Stomach smooth muscle (tissue), 2 donors: ENCODE data around the gene LTB4R2.

ENCODE experiments used
- H3K27ac ChIP-seq: one replicate; pipeline ENCODE4 v1.7.0; 2013; ENCODE audit warnings: mild to moderate bottlenecking, low read length, inconsistent platforms
- H3K27me3 ChIP-seq, 2 donors: one replicate each; pipeline ENCODE4 v1.7.0; 2013; ENCODE audit warnings: low read length in 2 of 2; ENCODE audit not compliant: insufficient read depth in 2 of 2, control insufficient read depth in 1 of 2
- H3K36me3 ChIP-seq, 2 donors: one replicate each; pipeline ENCODE4 v1.7.0; 2013; ENCODE audit warnings: low read length in 2 of 2; ENCODE audit not compliant: control insufficient read depth in 2 of 2, insufficient read depth in 2 of 2
- H3K4me1 ChIP-seq: one replicate; pipeline ENCODE4 v1.7.0; 2013; ENCODE audit warnings: low read length; ENCODE audit not compliant: control insufficient read depth, insufficient read depth
- H3K4me3 ChIP-seq, 2 donors: one replicate each; pipeline ENCODE4 v1.7.0; 2013; ENCODE audit warnings: low read length in 2 of 2
- H3K9ac ChIP-seq, 2 donors: one replicate each; pipeline ENCODE4 v1.7.0; 2013; ENCODE audit warnings: low read length in 2 of 2, mild to moderate bottlenecking in 1 of 2
- H3K9me3 ChIP-seq, 2 donors: one replicate each; pipeline ENCODE4 v1.7.0; 2013; ENCODE audit warnings: low read length in 2 of 2; ENCODE audit not compliant: control insufficient read depth in 2 of 2
- donor health status: healthy.
- donor health status: Pancreatic carcinoma.

LTB4R2 gene

GRCh38 chr14:24277606-24278321 is 32.2 kb upstream of the LTB4R2 start:
- Histone ChIP-seq H3K4me1 (no peaks in the 10 kb centered on the region), H3K4me3 (no peak overlapping the region), H3K9ac (no peak overlapping the region), H3K27ac (no peak overlapping the region), H3K36me3 (no peaks in the 10 kb centered on the region), H3K27me3 (no peaks in the 10 kb centered on the region), H3K9me3 (no peaks in the 10 kb centered on the region)

GRCh38 chr14:24278424-24278823 is 31.5 kb upstream of the LTB4R2 start:
- no peaks in the 10 kb centered on the region for H3K4me1 ChIP-seq
- no peaks in the 10 kb centered on the region for H3K27me3 ChIP-seq
- H3K36me3 ChIP-seq = no peaks in the 10 kb centered on the region
- H3K9ac ChIP-seq = no peak overlapping the region
- H3K9me3 ChIP-seq = no peaks in the 10 kb centered on the region
- H3K4me3 ChIP-seq = no peak overlapping the region
- H3K27ac ChIP-seq = no peak overlapping the region

- Histone ChIP-seq H3K36me3 (no peaks in the 10 kb centered on the region), H3K4me1 (no peaks in the 10 kb centered on the region), H3K4me3 (no peak overlapping the region), H3K27ac (no peak overlapping the region), H3K9ac (no peak overlapping the region), H3K9me3 (no peaks in the 10 kb centered on the region), H3K27me3 (no peaks in the 10 kb centered on the region)
Observed at GRCh38 chr14:24279301-24280186, 30.4 kb upstream of the LTB4R2 start.

- Histone ChIP-seq H3K4me3 (no peak overlapping the region), H3K36me3 (no peaks in the 10 kb centered on the region), H3K9me3 (no peaks in the 10 kb centered on the region), H3K27me3 (no peaks in the 10 kb centered on the region), H3K27ac (no peak overlapping the region), H3K4me1 (no peaks in the 10 kb centered on the region), H3K9ac (no peak overlapping the region)
Observed at GRCh38 chr14:24280797-24281460, 29.0 kb upstream of the LTB4R2 start.

GRCh38 chr14:24281636-24282035 is 28.3 kb upstream of the LTB4R2 start:
- Histone ChIP-seq H3K27me3 (no peaks in the 10 kb centered on the region), H3K4me1 (no peaks in the 10 kb centered on the region), H3K4me3 (no peak overlapping the region), H3K9me3 (no peaks in the 10 kb centered on the region), H3K27ac (no peak overlapping the region), H3K36me3 (no peaks in the 10 kb centered on the region), H3K9ac (no peak overlapping the region)

GRCh38 chr14:24282736-24283135 is 27.2 kb upstream of the LTB4R2 start:
- no peak overlapping the region for H3K27ac ChIP-seq
- no peaks in the 10 kb centered on the region for H3K9me3 ChIP-seq
- H3K9ac ChIP-seq = no peak overlapping the region
- H3K4me3 ChIP-seq = no peak overlapping the region
- no peaks in the 10 kb centered on the region for H3K36me3 ChIP-seq
- H3K4me1 ChIP-seq = no peaks in the 10 kb centered on the region
- no peaks in the 10 kb centered on the region for H3K27me3 ChIP-seq

- Histone ChIP-seq H3K27ac (no peak overlapping the region), H3K9ac (no peak overlapping the region)
Observed at GRCh38 chr14:24283796-24284460, 26.0 kb upstream of the LTB4R2 start.

GRCh38 chr14:24284501-24285035 is 25.4 kb upstream of the LTB4R2 start:
- no peaks in the 10 kb centered on the region for H3K27me3 ChIP-seq
- H3K27ac ChIP-seq = no peak overlapping the region
- H3K9me3 ChIP-seq = no peaks in the 10 kb centered on the region
- H3K9ac ChIP-seq = no peak overlapping the region
- no peaks in the 10 kb centered on the region for H3K4me1 ChIP-seq
- no peak overlapping the region for H3K4me3 ChIP-seq
- peaks cover 3% of the 10 kb centered on the region in 2 donors for H3K36me3 ChIP-seq

More at GRCh38 chr14:24283796-24284460, 26.0 kb upstream of the LTB4R2 start:
- Histone ChIP-seq H3K9me3 (no peaks in the 10 kb centered on the region), H3K4me3 (no peak overlapping the region), H3K36me3 (no peaks in the 10 kb centered on the region), H3K27me3 (no peaks in the 10 kb centered on the region), H3K4me1 (no peaks in the 10 kb centered on the region)

GRCh38 chr14:24285351-24285750 is 24.6 kb upstream of the LTB4R2 start:
- H3K4me3 ChIP-seq = no peak overlapping the region

GRCh38 chr14:24286996-24287395 is 22.9 kb upstream of the LTB4R2 start:
- peaks cover 20 to 24% of the 10 kb centered on the region in 2 donors for H3K36me3 ChIP-seq
- no peaks in the 10 kb centered on the region for H3K4me1 ChIP-seq
- no peaks in the 10 kb centered on the region for H3K9me3 ChIP-seq
- H3K27me3 ChIP-seq = no peaks in the 10 kb centered on the region
- H3K9ac ChIP-seq = no peak overlapping the region
- no peak overlapping the region for H3K27ac ChIP-seq
- H3K4me3 ChIP-seq = no peak overlapping the region

More at GRCh38 chr14:24285351-24285750, 24.6 kb upstream of the LTB4R2 start:
- Histone ChIP-seq H3K9ac (no peak overlapping the region), H3K27ac (no peak overlapping the region), H3K27me3 (no peaks in the 10 kb centered on the region), H3K4me1 (no peaks in the 10 kb centered on the region), H3K36me3 (peaks cover 10 to 11% of the 10 kb centered on the region in 2 donors), H3K9me3 (no peaks in the 10 kb centered on the region)
